ENCODE measurements around the gene ARHGEF11. TPM values are rescaled to one million over a fixed set of nuclear protein-coding genes. Genes with fewer than 3 reads are reported as not detected.
A peak's percentile ranks its signal among the peaks of the same experiment; 100 is the strongest.

The ARHGEF11 gene
- total and polyA plus RNA-seq, 9 of the 15 experiments (the other 6 are each of a cell fraction or from before 2014, with no cell fraction given) = 0.14 to 15.5 (median 9.0) TPM

- TF ChIP-seq ZFP91 (CRISPR knock-in tag; IDR thresholded peaks at IDR 0.05) (no peak), SMARCE1 (IDR thresholded peaks at IDR 0.05) (no peak), ZBTB33 (CRISPR knock-in tag; IDR thresholded peaks at IDR 0.05) (no peak), HDAC6 (IDR thresholded peaks at IDR 0.05; ENCODE audit: low read depth, low read length) (no peak)
Observed at GRCh38 chr1:156944848-156945247, 100.7 kb downstream of the ARHGEF11 start (continued).

GRCh38 chr1:156944268-156944667, 101.3 kb downstream of the ARHGEF11 start:
- in situ Hi-C loops (cut with MboI) = no loop called here
- H3K27ac ChIP-seq (ENCODE audit: extremely low read depth, low read depth, low read length) = no peak overlapping the region
- CTCF ChIA-PET (ENCODE audit: low intra/inter-chr PET ratio) = interaction anchor here (0.5 kb wide), 1 partner anchor 111 kb away, joined by 3 read pairs; no protein-coding TSS in a partner anchor

More at GRCh38 chr1:156944268-156944667, 101.3 kb downstream of the ARHGEF11 start:
- BruUV-seq (replicated peaks) = no TSS peak
- WGBS (ENCODE audit: insufficient coverage, low coverage, missing lambda C conversion rate) = 88% methylated on average over 1 of the region's 1 CpG
- peaks cover 56% of the 10 kb centered on the region; the same call in 2 of the 3 replicates for H3K36me3 ChIP-seq (ENCODE audit: control insufficient read depth, insufficient read depth, low read length)
- POLR2A ChIA-PET = no interaction called here
- TF ChIP-seq ZKSCAN1 (IDR thresholded peaks at IDR 0.05; ENCODE audit: low read depth, low read length) = peak; percentile 82
- no peak for TF ChIP-seq NCOA1 (IDR thresholded peaks at IDR 0.05; ENCODE audit: low read depth)
- no peak for TF ChIP-seq SAP30 (IDR thresholded peaks at IDR 0.05; ENCODE audit: borderline replicate concordance, insufficient read depth, low read depth, low read length, poor library complexity, severe bottlenecking)
- no peak for TF ChIP-seq ELF1 (tag; IDR thresholded peaks at IDR 0.05)
- TF ChIP-seq ZNF24 (IDR thresholded peaks at IDR 0.05) = peak; percentile 90
- FAIRE-seq (no peak), ATAC-seq (no peak), DNase-seq (ENCODE audit: extremely low read depth in 1 of 4, low spot score in 3 of 4) (no peak)
- H4K20me1 ChIP-seq (replicated peaks; ENCODE audit: control insufficient read depth, insufficient read depth, low read length) = no peaks in the 10 kb centered on the region
- H3K4me2 ChIP-seq (ENCODE audit: insufficient read depth, low read length) = no peak overlapping the region
- no peaks in the 10 kb centered on the region; a peak in 2 of 5 replicates for H3K4me1 ChIP-seq (replicated peaks in 1 of 2; ENCODE audit: control insufficient read depth in 2 of 2, insufficient read depth in 2 of 2, low read length in 2 of 2)
- H3K4me3 ChIP-seq = no peak overlapping the region
- no peak overlapping the region for H3K9ac ChIP-seq (ENCODE audit: insufficient read depth in 1 of 2, low read depth in 2 of 2, low read length in 2 of 2)
- intact Hi-C loops (cut with micrococcal nuclease) = no loop called here
- H3K27me3 ChIP-seq (ENCODE audit: control insufficient read depth in 2 of 2, insufficient read depth in 2 of 2, low read length in 2 of 2) = no peaks in the 10 kb centered on the region
- no peaks in the 10 kb centered on the region for H3K9me3 ChIP-seq (replicated peaks; ENCODE audit: control insufficient read depth, insufficient read depth, low read depth, low read length)
- H3K79me2 ChIP-seq (ENCODE audit: control insufficient read depth, insufficient read depth, low read length) = no peaks in the 10 kb centered on the region
- no peak overlapping the region for H2AFZ ChIP-seq (ENCODE audit: low read depth, low read length)
- peaks cover 3% of the 10 kb centered on the region for H3K9me1 ChIP-seq (ENCODE audit: control insufficient read depth, insufficient read depth, low read length)

Measured in K562 (cell line).